GM19452 (cell line): Measurements from ENCODE around the gene ARHGEF6.

Source experiments
- ATAC-seq: cut with Tn5 transposase; IDR thresholded peaks from one replicate; pipeline ENCODE4 v1.9.1; 2021; ENCODE audit not compliant: unreplicated experiment

Gene ARHGEF6

DNA sequence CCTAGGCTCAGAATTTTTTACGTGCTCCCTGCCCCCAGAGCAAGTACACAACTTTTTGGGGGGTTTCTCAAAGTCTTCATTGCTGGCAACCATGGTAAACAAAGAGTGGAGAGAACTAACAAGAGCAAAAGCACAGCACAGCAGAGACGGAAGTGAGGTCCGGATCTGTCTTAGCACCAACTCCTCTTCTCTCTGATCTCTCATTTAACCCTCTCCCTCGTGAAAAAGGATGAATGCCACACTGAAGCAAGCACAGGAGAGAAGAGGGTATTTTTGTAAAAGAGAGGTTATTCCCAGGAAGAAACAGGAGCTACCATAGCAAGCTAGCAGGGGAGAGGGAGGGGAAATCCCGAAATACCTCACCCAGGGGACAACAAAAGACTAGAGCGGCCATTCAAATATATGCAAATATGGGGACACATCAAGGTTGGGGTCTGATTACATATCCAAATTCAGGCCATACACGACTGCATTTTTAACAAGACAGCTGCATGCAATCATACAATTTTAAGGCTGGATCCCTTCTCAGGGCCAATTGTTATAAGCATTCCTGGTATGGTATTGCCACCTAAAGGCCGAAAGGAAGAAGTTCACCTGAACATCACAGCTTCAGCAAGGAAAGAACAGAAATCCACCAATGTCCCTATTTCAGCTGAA is 86.2 kb downstream of the ARHGEF6 start:
- peak; percentile 74 for ATAC-seq

DNA sequence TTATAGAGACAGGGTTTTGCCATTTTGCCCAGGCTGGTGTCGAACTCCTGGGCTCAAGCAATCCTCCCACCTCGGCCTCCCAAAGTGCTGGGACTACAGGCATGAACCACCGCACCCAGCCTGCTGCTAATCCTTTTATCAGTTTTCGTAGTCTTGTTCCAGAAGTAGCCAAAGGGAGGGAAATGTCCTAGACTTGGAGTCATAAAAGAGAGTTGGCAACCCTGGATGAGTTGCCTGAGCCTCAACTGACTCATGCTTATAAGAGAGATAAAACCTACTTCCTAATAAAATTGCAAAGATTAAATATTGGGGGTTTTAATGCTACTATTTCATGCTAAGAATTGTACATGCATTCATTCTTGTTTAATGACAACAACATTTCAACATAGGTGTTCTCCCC is 88.5 kb downstream of the ARHGEF6 start:
- no peak for ATAC-seq

DNA sequence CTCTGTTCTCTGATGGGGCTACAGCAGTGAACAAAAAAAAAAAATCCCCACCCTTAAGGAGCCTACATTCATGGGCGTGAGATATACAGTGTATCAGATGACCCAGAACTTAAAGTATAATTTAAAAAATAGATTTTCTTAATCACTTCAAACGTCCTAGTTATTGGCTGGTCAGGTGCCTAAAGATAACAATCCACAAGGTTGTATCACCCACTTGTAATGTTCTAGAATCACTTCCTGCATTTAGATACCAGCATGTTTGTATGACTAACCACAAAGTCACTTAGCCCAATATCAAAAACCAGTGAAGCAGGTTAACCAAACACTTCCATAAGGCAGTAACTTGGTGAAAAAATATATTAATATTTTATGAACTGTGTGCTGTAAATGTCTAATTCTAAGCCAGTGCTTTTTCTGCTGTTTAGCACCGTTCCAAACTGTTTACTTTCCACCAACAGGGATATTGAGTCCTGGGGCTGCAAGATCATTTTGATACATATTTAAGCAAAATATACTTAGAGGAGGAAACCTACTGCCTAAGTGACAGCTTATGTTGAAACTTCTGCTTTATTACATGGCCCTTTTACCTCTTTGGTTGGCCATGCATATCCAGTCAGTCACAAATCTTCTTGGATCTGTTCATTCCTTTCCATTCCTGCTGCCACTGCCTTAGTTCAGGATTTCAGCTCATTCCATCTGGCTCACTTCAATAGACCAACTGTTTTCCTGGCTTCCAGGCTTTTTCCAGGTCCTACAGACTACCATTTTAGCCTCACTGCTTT is 89.5 kb downstream of the ARHGEF6 start:
- no peak for ATAC-seq

DNA sequence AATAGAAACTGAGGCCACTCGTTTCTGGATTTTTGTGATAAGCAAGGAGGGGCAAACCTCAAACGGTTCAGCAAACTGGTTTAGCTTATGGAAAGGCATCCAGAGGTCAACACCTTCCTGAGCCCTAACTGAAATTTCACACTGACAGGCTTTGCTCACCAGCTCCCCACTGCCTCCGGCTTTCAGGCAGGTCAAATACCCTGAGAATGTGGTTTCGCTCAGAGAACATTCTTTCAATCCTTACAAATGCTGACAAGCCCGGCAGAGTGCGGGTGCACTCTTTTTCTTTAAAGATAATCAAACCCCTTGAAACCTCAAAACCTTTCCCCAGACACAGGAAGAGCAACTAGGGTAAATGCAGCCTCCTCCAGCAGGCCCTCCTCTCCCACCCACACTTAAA is 91.3 kb downstream of the ARHGEF6 start:
- ATAC-seq = no peak

DNA sequence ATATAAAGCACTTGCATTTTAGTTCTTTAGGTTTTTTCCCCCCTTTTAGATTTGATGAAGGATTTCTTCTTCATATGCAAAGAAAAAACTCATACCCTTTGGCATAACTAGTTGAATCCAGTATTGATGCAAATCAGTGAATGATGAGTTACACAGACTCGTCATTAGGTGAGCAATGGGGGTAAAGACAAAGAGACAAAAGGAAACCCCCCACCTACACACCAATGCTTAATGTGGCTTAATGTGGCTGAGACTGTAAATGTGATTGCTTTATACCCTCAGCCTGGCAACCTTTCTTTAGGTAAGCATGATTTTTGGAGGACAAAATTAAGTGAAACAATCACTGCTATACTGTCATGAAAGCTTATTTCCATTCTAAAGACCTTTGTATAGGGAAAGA is 93.3 kb downstream of the ARHGEF6 start:
- ATAC-seq = no peak

DNA sequence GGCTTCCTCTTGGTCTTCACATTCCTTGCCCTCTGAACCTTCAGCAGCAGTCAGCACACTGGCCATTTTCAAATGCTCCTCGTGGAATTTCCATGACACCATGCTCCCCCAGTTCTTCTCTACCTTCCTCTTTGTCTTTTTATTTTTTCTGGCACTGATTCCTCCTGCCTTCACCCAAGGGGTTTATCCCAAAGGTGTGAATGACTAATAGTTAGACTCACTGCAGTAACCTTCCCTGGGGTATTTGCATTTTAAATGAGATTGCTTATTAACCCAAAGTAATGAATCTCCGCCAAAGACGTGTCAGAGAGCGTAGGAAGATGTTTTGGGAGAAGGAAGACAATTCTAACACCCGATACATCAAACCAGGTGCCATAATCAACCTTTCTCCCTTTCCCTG is 96.6 kb downstream of the ARHGEF6 start:
- no peak for ATAC-seq

DNA sequence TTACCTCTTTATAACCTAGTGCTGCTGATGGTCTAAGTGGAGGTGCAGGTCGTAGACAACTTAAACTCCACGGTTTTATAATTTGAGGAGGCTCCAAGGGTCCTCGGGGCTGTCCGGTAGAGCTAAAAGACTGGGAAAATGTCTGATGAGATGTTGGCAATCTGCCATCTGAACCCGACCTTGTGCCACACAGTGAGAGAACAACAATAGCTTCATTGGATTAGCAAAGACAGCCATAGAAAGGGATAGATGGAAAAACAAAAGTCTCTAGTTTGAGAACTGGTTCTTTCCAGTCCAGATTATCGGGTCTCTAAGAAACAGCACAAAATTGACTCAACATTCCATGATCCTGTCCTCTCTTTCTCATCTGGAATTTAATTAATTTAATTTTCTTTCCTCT is 101.2 kb downstream of the ARHGEF6 start:
- no peak for ATAC-seq

DNA sequence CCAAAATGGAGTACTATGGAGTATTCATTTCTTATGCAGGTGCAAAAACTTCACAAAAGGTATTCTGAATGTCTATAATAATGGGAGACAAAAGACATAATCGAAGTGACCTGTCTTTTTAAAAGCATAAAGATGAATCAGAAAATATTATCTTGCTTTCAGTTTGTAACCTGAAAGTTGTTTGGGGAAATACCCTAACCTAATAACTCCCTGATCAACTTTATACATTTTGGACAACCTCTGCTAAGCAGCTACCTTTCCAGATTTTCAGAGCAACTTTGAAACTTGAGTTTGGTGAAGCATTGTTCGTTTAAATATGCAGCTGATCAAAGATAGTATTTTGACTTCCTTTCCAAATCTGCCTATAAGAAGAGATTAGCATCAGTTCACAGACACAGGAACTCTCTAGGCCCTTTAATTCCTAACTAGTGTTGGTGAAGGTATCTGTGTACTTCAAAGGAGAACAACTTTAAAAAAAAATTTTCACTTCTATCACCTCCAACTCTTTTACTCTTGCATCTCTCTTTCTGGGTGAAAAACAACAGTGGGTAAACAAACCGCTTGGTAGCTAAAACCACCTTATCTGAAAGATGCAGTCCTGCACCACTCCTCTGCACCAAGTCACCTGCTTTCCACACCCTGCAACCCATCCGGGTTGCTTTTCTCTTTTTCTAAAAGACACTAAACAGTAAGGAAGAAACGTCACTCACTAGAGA is 106.3 kb downstream of the ARHGEF6 start:
- ATAC-seq = no peak

DNA sequence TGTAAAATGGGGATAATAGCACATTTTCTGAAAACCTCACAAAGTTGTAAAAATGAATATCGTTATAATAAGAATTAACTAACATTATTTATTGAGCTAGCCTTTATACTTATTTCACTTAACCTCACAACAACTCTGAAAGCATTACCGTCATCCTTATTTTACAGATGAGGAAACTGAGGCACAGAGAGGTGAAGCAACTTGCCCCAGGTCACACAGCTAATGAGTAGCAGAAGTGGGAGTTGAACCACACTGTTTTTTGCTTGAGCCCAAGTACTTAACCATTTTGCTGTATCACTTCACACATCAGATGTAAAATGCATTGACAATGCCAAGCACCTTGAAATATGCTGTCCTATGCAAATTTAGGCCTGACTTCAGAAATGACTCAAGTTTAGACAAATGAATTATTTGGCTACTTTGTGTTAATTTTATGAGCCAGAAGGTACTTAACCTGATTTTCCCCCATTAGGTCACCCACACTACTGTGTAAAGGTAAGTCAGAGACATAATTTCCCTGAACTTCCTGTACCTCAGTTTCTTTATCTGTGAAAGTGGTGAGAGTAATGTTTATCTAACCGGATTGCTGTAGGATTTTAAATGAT is 109.6 kb downstream of the ARHGEF6 start:
- ATAC-seq = no peak

DNA sequence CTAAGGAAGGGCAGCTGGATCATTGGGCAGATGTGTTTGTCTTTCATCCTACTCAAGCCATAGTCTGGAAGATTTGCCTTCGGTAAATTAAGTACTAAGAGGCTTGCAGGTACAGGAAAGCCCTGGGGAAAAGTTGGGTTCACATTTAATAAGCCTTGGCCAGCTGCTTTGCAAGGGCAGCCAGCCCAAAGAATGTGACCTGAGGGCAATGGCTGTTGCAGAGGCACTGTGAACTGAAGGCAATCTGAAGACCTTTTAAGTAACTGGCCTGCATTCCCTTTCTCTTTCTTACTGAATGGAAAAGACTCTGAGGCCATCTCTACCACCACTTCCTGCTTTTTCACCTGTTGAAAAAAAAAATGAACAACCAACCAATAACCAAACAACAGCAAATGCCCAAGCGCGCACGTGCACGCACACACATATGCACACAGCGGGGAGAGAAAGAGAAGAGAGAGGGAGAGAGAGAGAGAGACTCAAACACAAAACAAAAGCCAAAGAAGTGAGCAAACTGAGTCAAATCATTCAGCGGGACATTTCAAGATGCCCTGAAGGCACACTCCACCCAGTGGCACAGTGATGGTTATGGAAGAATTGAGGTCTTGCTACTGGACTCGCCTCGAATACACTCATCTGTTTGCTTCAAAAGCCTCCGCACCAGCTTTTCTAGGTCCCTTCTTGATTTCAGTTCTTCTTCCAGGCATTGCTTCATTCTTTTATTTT is 113.1 kb downstream of the ARHGEF6 start:
- no peak for ATAC-seq

DNA sequence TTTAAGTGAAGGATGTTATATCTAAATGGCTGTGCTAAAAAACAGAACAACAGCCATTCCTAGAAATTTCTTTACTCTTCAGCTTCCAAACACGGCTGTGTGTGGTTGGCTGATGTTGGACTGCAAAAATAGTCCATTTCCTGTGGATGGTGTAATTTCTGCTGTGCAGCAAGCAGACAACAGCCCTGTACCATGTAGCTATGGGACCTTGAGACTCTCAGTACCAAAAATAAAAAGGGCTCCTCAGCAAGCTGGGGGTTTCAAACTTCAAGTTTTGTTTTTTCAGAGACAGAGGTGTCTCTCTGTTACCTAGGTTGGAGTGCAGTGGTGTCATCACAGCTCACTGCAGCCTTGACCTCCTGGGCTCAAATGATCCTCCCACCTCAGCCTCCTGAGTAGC is 114.6 kb downstream of the ARHGEF6 start:
- peak; percentile 39 for ATAC-seq

DNA sequence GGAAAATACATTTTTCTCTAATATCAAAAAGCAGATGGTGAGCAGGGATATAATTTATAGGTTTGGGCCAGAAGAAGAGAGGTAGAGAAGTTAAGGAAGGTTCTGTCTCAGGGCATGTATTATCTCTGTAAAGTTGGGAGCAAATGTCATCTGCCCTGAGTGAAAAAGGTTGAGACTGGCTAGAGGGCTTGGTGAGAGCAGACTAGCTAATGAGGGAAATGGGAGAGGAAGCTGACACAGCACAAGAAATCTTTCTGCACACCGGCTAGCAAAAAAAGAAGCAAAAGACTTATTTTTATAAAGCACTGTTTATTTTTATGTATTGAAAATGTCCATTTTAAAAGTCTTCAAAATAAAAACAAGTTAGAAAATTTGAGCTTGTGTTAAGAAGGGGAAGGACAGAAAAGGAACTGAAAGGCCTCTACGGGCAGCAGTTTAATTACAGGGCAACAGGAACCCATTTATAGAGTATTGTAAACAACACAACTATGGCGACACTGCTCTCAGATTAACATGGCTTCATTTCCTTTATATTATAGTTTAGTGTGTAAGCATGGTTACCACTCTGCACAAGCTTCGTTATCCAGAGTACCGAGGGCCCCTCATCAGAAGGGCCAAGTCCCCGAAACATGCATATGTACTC is 115.4 kb downstream of the ARHGEF6 start:
- ATAC-seq = peak; percentile 67

DNA sequence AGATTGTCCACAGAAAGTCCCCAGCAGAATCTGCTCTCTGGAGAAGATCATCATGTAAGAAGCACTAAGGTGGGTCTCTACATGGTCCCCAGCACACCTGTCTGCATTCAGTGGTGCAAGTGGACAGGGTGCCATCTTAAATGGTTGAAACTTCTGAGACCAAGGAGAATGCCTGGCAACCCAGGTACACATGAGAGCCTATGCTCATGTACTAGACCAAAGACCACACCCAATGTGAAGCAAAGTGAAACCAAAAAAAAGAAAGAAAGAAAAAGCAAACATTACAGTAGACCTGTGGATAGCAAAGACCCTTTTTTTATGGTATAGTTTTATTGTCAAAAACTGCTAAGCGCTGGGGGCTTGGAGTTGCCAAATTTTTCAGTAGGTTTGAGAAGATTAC is 117.8 kb downstream of the ARHGEF6 start:
- ATAC-seq = no peak

DNA sequence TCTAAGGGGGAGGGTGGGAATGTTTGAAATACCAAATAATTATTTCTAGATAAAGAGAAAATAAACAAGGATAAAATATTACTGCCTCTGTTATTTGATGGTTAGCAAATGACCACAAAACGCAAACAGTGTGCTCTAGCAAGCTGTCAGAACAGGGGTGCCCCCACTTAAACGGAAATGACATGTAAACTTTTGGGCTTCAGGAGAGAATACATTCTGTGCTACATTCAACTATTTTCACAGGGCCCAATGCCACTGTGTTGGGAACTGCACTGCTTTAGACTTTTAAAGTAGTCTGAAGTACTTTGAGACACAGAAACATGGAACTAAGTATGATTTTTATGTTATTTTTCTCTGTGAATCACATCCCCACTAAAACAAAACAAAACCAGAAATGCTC is 118.6 kb downstream of the ARHGEF6 start:
- ATAC-seq = no peak

DNA sequence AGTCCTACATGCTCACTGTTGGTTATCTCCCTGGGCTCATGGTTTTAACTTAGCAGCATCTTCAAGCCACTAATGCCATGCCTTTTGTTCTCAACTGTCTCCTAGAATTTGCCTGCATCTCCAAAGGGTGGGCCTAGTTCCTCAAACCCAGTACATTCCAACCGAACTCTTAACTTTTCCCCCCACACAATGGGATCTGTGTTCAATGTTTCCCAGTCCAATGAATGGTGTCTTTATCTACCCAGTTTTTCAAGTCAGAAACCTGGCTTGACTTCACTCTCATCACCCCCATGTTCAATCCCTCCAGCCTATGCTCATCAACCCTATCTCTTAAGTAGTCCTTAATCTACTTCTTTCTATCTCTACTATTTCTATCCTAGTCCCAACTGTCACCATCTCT is 119.8 kb downstream of the ARHGEF6 start:
- ATAC-seq = no peak

DNA sequence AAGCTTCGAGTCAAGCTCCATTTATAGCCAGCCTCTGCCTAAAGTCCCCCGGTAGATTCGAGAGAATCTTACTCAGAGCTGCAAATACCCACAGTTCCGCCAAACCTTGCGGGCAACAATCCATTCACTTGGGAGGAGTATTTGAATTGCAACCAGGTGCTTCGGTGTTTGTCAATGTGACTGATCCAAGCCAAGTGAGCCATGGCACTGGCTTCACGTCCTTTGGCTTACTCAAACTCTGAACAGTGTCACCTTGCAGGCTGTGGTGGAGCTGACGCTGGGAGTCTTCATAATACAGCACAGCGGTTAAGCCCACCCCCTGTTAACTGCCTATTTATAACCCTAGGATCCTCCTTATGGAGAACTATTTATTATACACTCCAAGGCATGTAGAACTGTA is 121.6 kb downstream of the ARHGEF6 start:
- ATAC-seq = no peak

DNA sequence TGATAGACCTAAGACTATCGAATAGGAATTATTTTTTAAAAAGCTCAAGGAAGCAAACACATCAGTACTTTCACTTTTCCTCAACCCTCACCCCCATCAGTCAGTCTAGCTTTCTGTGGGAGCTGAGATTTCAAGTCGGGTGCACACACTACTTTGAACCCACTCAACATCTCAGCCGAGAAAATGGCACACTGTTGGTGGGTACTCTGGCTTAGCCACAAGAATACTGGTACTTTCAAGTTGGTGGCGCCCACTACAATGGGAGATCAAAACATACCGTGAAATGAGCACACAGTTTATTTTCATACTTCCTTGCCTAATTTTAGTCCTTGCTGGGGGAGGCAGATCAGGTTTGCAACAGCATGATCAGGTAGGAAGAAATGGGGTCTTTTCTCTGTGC is 122.6 kb downstream of the ARHGEF6 start:
- ATAC-seq = no peak

DNA sequence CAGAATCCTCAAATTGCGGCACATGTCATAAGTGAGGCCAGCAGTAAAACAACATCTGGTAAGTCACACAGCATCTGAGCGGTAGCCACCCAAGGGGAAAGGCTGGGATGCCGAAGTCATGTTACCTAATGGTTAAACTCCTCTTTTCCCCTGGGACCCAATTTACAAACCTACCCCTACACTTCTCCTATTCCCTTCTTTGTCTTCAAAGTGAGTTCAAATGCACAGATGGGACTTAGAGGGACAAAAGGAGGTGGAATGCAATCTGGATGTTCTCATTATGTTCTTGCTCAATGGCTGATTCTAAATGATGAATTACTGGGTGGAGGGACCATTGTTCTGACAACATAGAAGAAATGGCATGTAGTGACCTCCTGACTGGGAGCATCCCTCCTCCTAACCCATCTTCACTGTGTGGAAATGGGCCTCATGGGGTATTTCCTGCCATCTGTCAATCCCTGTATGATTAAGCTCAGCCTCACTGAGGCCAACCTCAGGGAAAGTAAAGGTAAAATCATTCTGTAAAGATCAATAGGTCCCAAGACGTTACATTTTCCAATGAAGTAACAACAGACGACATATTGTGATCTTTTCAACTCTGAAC is 124.3 kb downstream of the ARHGEF6 start:
- ATAC-seq = no peak

DNA sequence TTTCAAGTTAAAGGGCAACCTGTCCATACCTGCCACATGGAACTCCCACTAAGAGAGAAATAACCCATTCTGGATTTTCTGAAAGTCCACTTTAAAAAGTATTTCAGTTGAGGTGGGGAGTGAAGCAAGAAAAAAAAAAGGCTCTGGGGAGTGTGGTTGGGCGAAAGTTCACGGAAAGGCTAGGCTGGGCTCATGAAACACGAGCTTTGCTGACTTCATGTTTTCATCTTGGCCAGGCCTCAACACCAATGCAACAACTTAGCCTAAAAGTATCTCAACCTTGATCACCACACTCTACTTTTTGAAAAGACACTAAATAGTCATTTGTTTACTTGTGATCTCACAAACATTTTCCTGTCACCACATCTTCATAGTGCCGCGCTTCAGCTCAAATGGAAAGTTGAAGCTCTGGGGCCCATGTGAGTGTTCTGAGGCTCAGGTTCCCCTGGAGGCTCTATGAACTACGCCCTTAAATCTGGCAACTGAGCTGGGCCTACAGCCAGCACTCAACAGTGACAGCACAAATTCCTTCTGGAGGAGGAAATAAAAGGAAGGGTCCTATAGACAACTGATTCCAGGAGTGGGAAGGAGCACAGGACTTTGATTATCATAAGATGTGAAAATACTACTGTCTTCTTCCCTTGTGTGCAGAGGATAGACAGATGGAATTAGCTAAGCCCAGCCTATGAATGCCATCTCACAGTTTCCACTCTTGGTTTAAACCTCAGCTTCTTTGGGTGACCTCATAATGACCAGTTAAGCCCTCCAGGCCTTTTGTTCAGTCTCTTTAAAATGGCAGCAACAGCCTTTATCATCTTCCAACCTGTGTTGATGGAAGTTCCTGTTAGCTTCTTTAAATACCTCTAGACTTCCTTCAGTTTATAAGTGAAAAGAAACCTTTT is 127.7 kb downstream of the ARHGEF6 start:
- no peak for ATAC-seq
